Neutrophil (primary cell): Measurements from ENCODE around the gene GRXCR2.
"Not testable (repeated sequence)": the region's sequence is repeated elsewhere in the genome, so short reads cannot be mapped to it uniquely, and the experiment has no call there.

Source experiments
- H3K27ac ChIP-seq: fragments of 200-600 bp; sonication (generic); 2 replicates; pipeline ENCODE4 v1.5.1; 2016; ENCODE audit warnings: mild to moderate bottlenecking, moderate library complexity
- H3K27me3 ChIP-seq: fragments of 200-600 bp; sonication (generic); 2 replicates; pipeline ENCODE4 v1.6.0; 2016; ENCODE audit warnings: mild to moderate bottlenecking
- H3K36me3 ChIP-seq: fragments of 200-600 bp; sonication (generic); 2 replicates; pipeline ENCODE4 v1.5.1; 2017
- H3K4me1 ChIP-seq, 2 experiments: fragments of 200-600 bp in 1 of 2; sonication (generic) in 1 of 2; 1 replicate in 1 of 2; 2 replicates in 1 of 2; pipeline versions ENCODE4 v1.5.1 to v1.6.1; 2013 to 2016; ENCODE audit warnings: low read depth in 1 of 2, low read length in 1 of 2, mild to moderate bottlenecking in 1 of 2, moderate library complexity in 1 of 2; ENCODE audit not compliant: control insufficient read depth in 1 of 2, insufficient read depth in 1 of 2
- H3K4me3 ChIP-seq, 2 experiments: fragments of 200-600 bp in 1 of 2; sonication (generic) in 1 of 2; 1 replicate in 1 of 2; 2 replicates in 1 of 2; pipeline ENCODE4 v1.5.1; 2013 to 2016; ENCODE audit warnings: low read depth in 1 of 2, low read length in 1 of 2, mild to moderate bottlenecking in 1 of 2, moderate library complexity in 1 of 2
- H3K9me3 ChIP-seq: fragments of 200-600 bp; sonication (generic); 2 replicates; pipeline ENCODE4 v1.5.1; 2016
- TF ChIP-seq, protein P1 (sequence below): fragments of 200-600 bp; sonication (generic); IDR thresholded peaks from 2 replicates; pipeline ENCODE4 v1.5.1; 2016; ENCODE audit warnings: antibody characterized with exemption

GRXCR2 gene

DNA sequence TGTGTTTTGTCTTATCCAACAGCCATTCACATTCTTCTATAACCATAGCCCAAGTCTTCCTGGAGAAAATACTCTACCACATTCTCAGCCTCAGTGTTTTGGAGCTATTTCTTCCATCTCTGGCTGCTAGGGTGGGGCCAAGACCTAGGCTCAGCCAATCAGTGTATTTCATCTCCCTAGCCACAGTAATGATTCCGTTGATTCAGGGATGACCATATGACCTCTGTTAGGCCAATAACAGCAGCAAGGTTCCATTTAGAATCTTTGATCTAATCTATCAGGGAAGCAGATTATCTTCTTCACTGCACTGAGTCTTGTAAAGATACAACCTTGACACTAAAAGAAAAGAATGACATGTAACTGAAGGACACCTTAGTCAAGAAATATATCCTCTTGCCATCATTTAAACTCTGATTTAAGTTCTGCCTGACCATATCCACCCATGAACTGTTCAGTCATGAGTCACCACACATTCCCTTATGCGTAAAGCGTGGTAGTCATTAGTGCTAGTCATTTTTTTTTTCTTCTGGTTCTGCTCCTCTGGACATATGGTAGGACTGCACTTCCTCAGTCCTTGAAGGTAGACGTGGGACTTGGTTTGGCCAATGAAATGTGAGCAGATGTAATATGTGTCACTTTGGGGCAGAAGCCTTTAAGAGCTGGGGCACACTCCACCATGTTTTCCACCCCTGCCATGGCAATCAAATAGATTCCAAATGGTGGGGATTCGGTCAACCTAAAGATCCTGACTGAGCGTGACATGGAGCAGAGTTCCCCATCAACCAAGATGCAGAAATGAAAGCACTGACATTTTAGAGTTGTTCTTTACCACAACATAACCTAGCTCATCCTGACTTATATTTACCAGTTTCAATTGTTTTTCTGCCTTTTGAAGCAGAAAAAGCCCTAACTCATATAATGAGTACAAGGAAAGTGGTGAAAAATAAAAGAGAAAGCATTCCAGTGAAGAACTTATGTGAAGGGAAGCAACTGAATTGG lies 25.0 kb downstream of the GRXCR2 start:
- Histone ChIP-seq H3K27ac (no peak overlapping the region), H3K4me1 (no peaks in the 10 kb centered on the region), H3K36me3 (no peaks in the 10 kb centered on the region), H3K4me3 (no peak overlapping the region), H3K27me3 (no peaks in the 10 kb centered on the region), H3K9me3 (no peaks in the 10 kb centered on the region)
- TF ChIP-seq, protein P1, sequence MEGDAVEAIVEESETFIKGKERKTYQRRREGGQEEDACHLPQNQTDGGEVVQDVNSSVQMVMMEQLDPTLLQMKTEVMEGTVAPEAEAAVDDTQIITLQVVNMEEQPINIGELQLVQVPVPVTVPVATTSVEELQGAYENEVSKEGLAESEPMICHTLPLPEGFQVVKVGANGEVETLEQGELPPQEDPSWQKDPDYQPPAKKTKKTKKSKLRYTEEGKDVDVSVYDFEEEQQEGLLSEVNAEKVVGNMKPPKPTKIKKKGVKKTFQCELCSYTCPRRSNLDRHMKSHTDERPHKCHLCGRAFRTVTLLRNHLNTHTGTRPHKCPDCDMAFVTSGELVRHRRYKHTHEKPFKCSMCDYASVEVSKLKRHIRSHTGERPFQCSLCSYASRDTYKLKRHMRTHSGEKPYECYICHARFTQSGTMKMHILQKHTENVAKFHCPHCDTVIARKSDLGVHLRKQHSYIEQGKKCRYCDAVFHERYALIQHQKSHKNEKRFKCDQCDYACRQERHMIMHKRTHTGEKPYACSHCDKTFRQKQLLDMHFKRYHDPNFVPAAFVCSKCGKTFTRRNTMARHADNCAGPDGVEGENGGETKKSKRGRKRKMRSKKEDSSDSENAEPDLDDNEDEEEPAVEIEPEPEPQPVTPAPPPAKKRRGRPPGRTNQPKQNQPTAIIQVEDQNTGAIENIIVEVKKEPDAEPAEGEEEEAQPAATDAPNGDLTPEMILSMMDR, result no peak

DNA sequence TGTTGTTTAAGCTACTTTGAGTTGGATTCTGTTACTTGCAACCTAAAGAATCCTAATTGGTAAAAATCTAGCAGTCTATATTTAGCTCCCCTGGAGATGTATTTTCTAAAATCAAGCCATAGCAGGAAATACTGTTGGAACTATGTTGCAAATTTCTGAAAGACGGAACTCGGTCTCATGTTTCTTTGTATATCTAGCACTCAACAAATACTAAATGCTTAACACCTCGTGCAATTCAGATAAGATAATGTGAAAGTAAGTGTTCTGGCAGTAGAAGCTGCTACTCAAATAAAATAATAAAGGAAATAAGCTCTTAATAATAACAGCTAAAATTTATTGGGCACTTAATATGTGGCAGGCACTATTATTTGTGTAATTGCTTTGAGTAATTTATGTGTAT lies 26.7 kb downstream of the GRXCR2 start:
- Histone ChIP-seq H3K9me3 (no peaks in the 10 kb centered on the region), H3K27ac (no peak overlapping the region), H3K27me3 (no peaks in the 10 kb centered on the region), H3K4me1 (no peaks in the 10 kb centered on the region), H3K36me3 (no peaks in the 10 kb centered on the region), H3K4me3 (no peak overlapping the region)
- TF ChIP-seq, protein P1, result no peak

DNA sequence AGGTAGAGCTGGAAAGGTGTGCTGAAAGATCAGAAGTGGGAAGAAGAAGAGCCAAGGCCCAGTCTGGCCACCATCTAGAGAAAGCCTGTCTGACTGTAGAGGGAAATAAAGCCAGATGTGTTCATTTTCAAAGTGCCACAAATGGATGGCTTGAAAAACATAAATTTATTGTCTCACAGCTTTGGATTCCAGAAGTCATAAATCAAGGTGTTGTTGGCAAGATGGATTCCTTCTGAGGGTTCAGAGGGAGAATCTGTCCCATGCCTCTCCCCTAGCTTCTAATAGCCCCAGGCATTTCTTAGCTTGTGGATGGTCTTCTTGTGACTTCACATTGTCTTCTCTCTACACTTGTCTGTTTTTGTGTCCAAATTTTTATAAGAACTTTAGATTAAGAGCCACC lies 31.5 kb downstream of the GRXCR2 start:
- Histone ChIP-seq H3K4me3 (no peak overlapping the region), H3K9me3 (no peaks in the 10 kb centered on the region), H3K27ac (no peak overlapping the region), H3K27me3 (peaks cover under 1% of the 10 kb centered on the region), H3K4me1 (no peaks in the 10 kb centered on the region), H3K36me3 (no peaks in the 10 kb centered on the region)
- TF ChIP-seq, protein P1, result no peak

DNA sequence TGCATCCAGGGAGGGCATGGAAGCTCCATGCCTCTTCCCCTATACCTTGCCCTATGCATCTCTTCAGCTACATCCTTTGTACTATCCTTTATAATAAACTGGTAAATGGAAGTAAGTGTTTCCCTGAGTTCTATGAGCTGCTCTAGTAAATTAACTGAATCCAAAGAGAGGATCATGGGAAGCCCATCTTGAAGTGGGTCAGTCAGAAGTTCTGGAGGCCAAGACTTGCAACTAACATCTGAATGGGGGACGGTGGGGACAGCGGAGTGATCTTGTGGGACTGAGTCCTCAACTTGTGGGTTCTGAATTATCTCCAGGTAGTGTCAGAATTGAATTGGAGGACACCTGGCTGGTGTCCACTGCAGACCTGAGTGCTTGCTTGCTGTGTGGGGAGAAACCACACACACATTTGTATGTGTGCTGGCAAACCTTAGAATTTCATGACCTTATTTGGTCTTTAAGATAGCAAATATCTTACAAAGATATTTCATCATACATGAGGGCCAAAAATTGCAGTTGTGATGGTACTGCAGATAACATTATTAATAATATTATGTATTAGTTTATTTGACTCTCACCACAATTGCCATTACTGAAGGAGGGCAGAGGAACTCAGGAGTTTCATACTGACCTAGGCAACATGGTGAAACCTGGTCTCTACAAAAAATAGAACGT lies 32.2 kb downstream of the GRXCR2 start:
- Histone ChIP-seq H3K27me3 (peaks cover 7% of the 10 kb centered on the region), H3K36me3 (no peaks in the 10 kb centered on the region), H3K9me3 (no peaks in the 10 kb centered on the region), H3K4me3 (no peak overlapping the region), H3K27ac (no peak overlapping the region), H3K4me1 (peaks cover 3 to 5% of the 10 kb centered on the region in 2 experiments)
- TF ChIP-seq, protein P1, result no peak

DNA sequence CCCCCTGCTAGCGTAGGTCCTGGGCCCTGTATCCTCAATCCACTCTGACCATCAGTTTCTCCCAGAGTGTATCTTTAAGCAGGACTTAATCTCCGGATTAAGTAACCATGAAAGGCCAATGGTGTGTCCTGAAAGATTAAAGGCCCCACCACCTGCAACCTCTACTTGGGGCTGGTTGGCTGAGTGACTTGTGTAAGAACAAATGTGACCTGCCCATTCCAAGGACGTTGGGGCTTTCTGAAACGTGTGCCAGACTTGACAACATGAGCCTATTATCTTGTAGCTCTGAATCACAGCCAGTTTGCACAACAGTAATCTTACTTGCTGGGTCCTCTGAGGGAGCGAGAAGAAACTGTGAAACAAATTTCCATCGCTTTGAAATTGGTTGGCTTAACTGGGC lies 34.5 kb downstream of the GRXCR2 start:
- TF ChIP-seq, protein P1, result no peak
- Histone ChIP-seq H3K27me3 (peaks cover 8% of the 10 kb centered on the region), H3K4me1 (peaks cover 10 to 12% of the 10 kb centered on the region in 2 experiments), H3K36me3 (no peaks in the 10 kb centered on the region), H3K27ac (no peak overlapping the region), H3K9me3 (no peaks in the 10 kb centered on the region), H3K4me3 (no peak overlapping the region)

DNA sequence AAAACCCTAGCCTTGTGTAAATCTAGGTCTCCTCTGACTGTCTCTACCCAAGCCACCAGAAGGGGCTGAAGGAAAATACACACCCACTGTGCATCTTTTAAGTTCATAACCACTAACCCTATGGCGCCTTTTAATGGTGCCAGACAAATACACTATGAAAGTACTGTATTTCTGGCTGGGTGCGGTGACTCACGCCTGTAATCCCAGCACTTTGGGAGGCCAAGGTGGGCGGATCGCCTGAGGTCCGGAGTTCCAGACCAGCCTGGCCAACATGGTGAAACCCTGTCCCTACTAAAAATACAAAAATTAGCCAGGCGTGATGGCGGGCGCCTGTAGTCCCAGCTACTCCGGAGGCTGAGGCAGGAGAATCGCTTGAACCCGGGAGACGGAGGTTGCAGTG lies 36.6 kb downstream of the GRXCR2 start:
- not testable (repeated sequence) for H3K9me3 ChIP-seq, H3K27ac ChIP-seq, H3K27me3 ChIP-seq, H3K4me3 ChIP-seq, H3K36me3 ChIP-seq
- H3K4me1 ChIP-seq, result peaks cover 10 to 12% of the 10 kb centered on the region in 2 experiments
